ENCODE measurements around the gene ZNF625.

Gene ZNF625

GRCh38 chr19:12156223-12157058, at the start of gene ZNF625:
ZNF625 (minus strand) TSS chr19:12156734; CDS start chr19:12156558, 176 bp downstream.
- DNase-seq (ENCODE audit: low spot score): peak; percentile 89

GRCh38 chr19:12205296-12205695, 48.8 kb upstream of the ZNF625 start:
- no peak for DNase-seq (ENCODE audit: low spot score)

GRCh38 chr19:12202250-12202649, 45.7 kb upstream of the ZNF625 start:
- DNase-seq (ENCODE audit: low spot score): no peak

GRCh38 chr19:12199757-12200419, 43.4 kb upstream of the ZNF625 start:
- DNase-seq (ENCODE audit: low spot score): peak; percentile 56

- no peak for DNase-seq (ENCODE audit: low spot score)
Measured at GRCh38 chr19:12198136-12198535, 41.6 kb upstream of the ZNF625 start.

- peak; percentile 86 for DNase-seq (ENCODE audit: low spot score)
Measured at GRCh38 chr19:12194827-12195731, 38.5 kb upstream of the ZNF625 start.

- DNase-seq (ENCODE audit: low spot score): no peak
Measured at GRCh38 chr19:12187625-12188024, 31.1 kb upstream of the ZNF625 start.

GRCh38 chr19:12180377-12180776, 23.8 kb upstream of the ZNF625 start:
- DNase-seq (ENCODE audit: low spot score): no peak

- DNase-seq (ENCODE audit: low spot score): no peak
Measured at GRCh38 chr19:12166626-12167025, 10.1 kb upstream of the ZNF625 start.

- DNase-seq (ENCODE audit: low spot score): peak; percentile 36
Measured at GRCh38 chr19:12163826-12164225, 7.3 kb upstream of the ZNF625 start.

- DNase-seq (ENCODE audit: low spot score): peak; percentile 97
Measured at GRCh38 chr19:12162882-12163806, 6.6 kb upstream of the ZNF625 start, which contains the start of gene ZNF136. ZNF136 (plus strand) TSS chr19:12163096; CDS start chr19:12163204, 108 bp downstream.

GRCh38 chr19:12162513-12162881, 6.0 kb upstream of the ZNF625 start:
- no peak for DNase-seq (ENCODE audit: low spot score)

GRCh38 chr19:12159773-12160414, 3.4 kb upstream of the ZNF625 start:
- DNase-seq (ENCODE audit: low spot score): no peak

GRCh38 chr19:12155324-12155860, 1.1 kb downstream of the ZNF625 start:
- DNase-seq (ENCODE audit: low spot score): no peak

- DNase-seq (ENCODE audit: low spot score): no peak
Measured at GRCh38 chr19:12145348-12145747, 11.2 kb downstream of the ZNF625 start.

GRCh38 chr19:12141405-12141736, 15.2 kb downstream of the ZNF625 start:
- no peak for DNase-seq (ENCODE audit: low spot score)

- DNase-seq (ENCODE audit: low spot score): peak; percentile 85
Measured at GRCh38 chr19:12140545-12141404, 15.8 kb downstream of the ZNF625 start.

- DNase-seq (ENCODE audit: low spot score): peak; percentile 95
Measured at GRCh38 chr19:12139885-12140544, 16.5 kb downstream of the ZNF625 start, which contains the start of gene ZNF20. ZNF20 (minus strand) TSS chr19:12140350; CDS start chr19:12140182, 168 bp downstream.

GRCh38 chr19:12139269-12139668, 17.3 kb downstream of the ZNF625 start:
- DNase-seq (ENCODE audit: low spot score): no peak

All from kidney tubule cell (primary cell).